HG02623 (cell line): ENCODE data around the gene FARP1.

Source experiments
- ATAC-seq: cut with Tn5 transposase; IDR thresholded peaks from one replicate; pipeline ENCODE4 v1.9.1; 2021; ENCODE audit warnings: moderate library complexity; ENCODE audit not compliant: unreplicated experiment

FARP1 gene

GRCh38 chr13:98413796-98414195 is 270.9 kb downstream of the FARP1 start:
- no peak for ATAC-seq

- no peak for ATAC-seq
Measured at GRCh38 chr13:98415326-98416070, 272.6 kb downstream of the FARP1 start.

GRCh38 chr13:98416408-98416807 is 273.5 kb downstream of the FARP1 start:
- ATAC-seq, result no peak

GRCh38 chr13:98419786-98420553 is 277.1 kb downstream of the FARP1 start:
- no peak for ATAC-seq

GRCh38 chr13:98420554-98421175 is 277.8 kb downstream of the FARP1 start:
- no peak for ATAC-seq

GRCh38 chr13:98422046-98422445 is 279.2 kb downstream of the FARP1 start:
- ATAC-seq, result no peak

GRCh38 chr13:98423417-98423816 is 280.5 kb downstream of the FARP1 start:
- no peak for ATAC-seq

- no peak for ATAC-seq
Measured at GRCh38 chr13:98427331-98427995, 284.6 kb downstream of the FARP1 start.

GRCh38 chr13:98428256-98428966 is 285.5 kb downstream of the FARP1 start:
- no peak for ATAC-seq

- ATAC-seq, result no peak
Measured at GRCh38 chr13:98429081-98429480, 286.2 kb downstream of the FARP1 start.

GRCh38 chr13:98429531-98429930 is 286.6 kb downstream of the FARP1 start:
- ATAC-seq, result no peak

- ATAC-seq, result no peak
Measured at GRCh38 chr13:98429977-98430736, 287.3 kb downstream of the FARP1 start.

GRCh38 chr13:98432638-98433037 is 289.7 kb downstream of the FARP1 start:
- no peak for ATAC-seq

- no peak for ATAC-seq
Measured at GRCh38 chr13:98433654-98434053, 290.8 kb downstream of the FARP1 start.

GRCh38 chr13:98434060-98434459 is 291.2 kb downstream of the FARP1 start:
- ATAC-seq, result no peak

GRCh38 chr13:98435376-98435775 is 292.5 kb downstream of the FARP1 start:
- no peak for ATAC-seq

- no peak for ATAC-seq
Measured at GRCh38 chr13:98436233-98436910, 293.5 kb downstream of the FARP1 start.

GRCh38 chr13:98438246-98439125 is 295.6 kb downstream of the FARP1 start:
- ATAC-seq, result no peak
